PC-3 (cell line): Measurements from ENCODE around the gene TXNDC15. TPM values are rescaled to one million over a fixed set of nuclear protein-coding genes. Genes with fewer than 3 reads are reported as not detected.

ENCODE experiments used
- ATAC-seq: fragments of 200-7000 bp; cut with Tn5 transposase; 2 replicates; pipeline ENCODE4 v1.9.1; 2020; ENCODE audit warnings: mild to moderate bottlenecking, moderate library complexity
- BruUV-seq: library from RNA; stranded (reverse); fragments of 400-500 nt; replicated peaks from 2 replicates; lab custom pipeline; 2021; lab: Mats Ljungman, UMichigan
- CTCF ChIA-PET: fragments of 300-600 bp; sonication (Branson Sonifier 250); formaldehyde crosslinking; loops from one replicate; lab custom pipeline; 2022; ENCODE audit warnings: antibody characterized with exemption; lab: Charles Lee
- POLR2A ChIA-PET: fragments of 300-600 bp; sonication (Branson Sonifier 250); formaldehyde crosslinking; loops from one replicate; lab custom pipeline; 2022; ENCODE audit warnings: antibody characterized with exemption; ENCODE audit not compliant: unreplicated experiment; lab: Charles Lee
- DNase-seq: peaks from one replicate; pipeline ENCODE4 v3.0.0-alpha.2; 2015
- H2AFZ ChIP-seq: fragments of 300-600 bp; sonication (generic); 2 replicates; pipeline ENCODE4 v1.6.0; 2016; ENCODE audit warnings: antibody characterized with exemption, low read length
- H3F3A ChIP-seq: fragments of 300-600 bp; sonication (generic); one replicate; pipeline ENCODE4 v1.6.0; 2017; ENCODE audit warnings: antibody characterized with exemption, low read length, control low read depth, mild to moderate bottlenecking; ENCODE audit not compliant: unreplicated experiment
- H3K27ac ChIP-seq: fragments of 300-600 bp; sonication (generic); 2 replicates; pipeline ENCODE4 v1.5.1; 2016; ENCODE audit warnings: mild to moderate bottlenecking, low read length
- H3K27me3 ChIP-seq: fragments of 300-600 bp; sonication (generic); 2 replicates; pipeline ENCODE4 v1.6.1; 2016; ENCODE audit warnings: low read length, mixed read lengths
- H3K36me3 ChIP-seq: fragments of 300-600 bp; sonication (generic); 2 replicates; pipeline ENCODE4 v1.6.1; 2016; ENCODE audit warnings: low read depth, mixed run types, low read length, mixed read lengths
- H3K4me1 ChIP-seq: fragments of 300-600 bp; sonication (generic); 2 replicates; pipeline ENCODE4 v1.5.1; 2016; ENCODE audit warnings: low read length; ENCODE audit not compliant: insufficient read depth
- H3K4me2 ChIP-seq: fragments of 300-600 bp; sonication (generic); 2 replicates; pipeline ENCODE4 v1.6.0; 2016; ENCODE audit warnings: low read length
- H3K4me3 ChIP-seq: fragments of 300-600 bp; sonication (generic); 2 replicates; pipeline ENCODE4 v1.5.1; 2016; ENCODE audit warnings: mild to moderate bottlenecking, low read length, mixed read lengths
- H3K79me2 ChIP-seq: fragments of 300-600 bp; sonication (generic); 2 replicates; pipeline ENCODE4 v1.6.1; 2017; ENCODE audit warnings: low read length, mixed read lengths
- H3K9ac ChIP-seq: fragments of 300-600 bp; sonication (generic); 2 replicates; pipeline ENCODE4 v1.6.0; 2016; ENCODE audit warnings: mild to moderate bottlenecking, low read length
- H3K9me2 ChIP-seq: fragments of 300-600 bp; sonication (generic); replicated peaks from 2 replicates; pipeline ENCODE4 v1.6.1; 2016; ENCODE audit warnings: mixed run types, low read length, mixed read lengths
- H3K9me3 ChIP-seq: fragments of 300-600 bp; sonication (generic); 2 replicates; pipeline ENCODE4 v1.6.1; 2016; ENCODE audit warnings: low read length, mixed read lengths
- H4K20me1 ChIP-seq: fragments of 300-600 bp; sonication (generic); 2 replicates; pipeline ENCODE4 v1.6.1; 2016; ENCODE audit warnings: low read length, mixed read lengths
- CTCF ChIP-seq: fragments of 300-600 bp; sonication (generic); conservative IDR thresholded peaks from 2 replicates; pipeline ENCODE4 v1.5.1; 2017; ENCODE audit warnings: antibody characterized with exemption, low read depth, mild to moderate bottlenecking, low read length
- EZH2 ChIP-seq: fragments of 300-600 bp; sonication (generic); IDR thresholded peaks from one replicate; pipeline ENCODE4 v1.6.1; 2017; ENCODE audit warnings: antibody characterized with exemption, mild to moderate bottlenecking, low read length; ENCODE audit not compliant: unreplicated experiment
- EZH2phosphoT487 ChIP-seq: fragments of 300-600 bp; sonication (generic); IDR thresholded peaks from 2 replicates; pipeline ENCODE4 v1.6.1; 2018; ENCODE audit warnings: mild to moderate bottlenecking, antibody characterized with exemption, low read length, borderline replicate concordance
- intact Hi-C: fragments of 100-400 bp; cut with micrococcal nuclease; formaldehyde crosslinking; loops from 2 replicates; pipeline ENCODE4 v1.9.0; 2023
- total RNA-seq: library from RNA; depleted of rRNA; stranded (reverse); fragments of >200 nt; gene quantifications from 2 replicates; pipeline ENCODE4 v1.2.3, GENCODE V29; 2014

Gene TXNDC15
- total RNA-seq, 1 experiment from 2014 or later = 42.6 TPM

GRCh38 chr5:134945041-134945440 lies 70.9 kb downstream of the TXNDC15 start:
- ChIA-PET CTCF (no interaction called here), POLR2A (no interaction called here)
- H3K79me2 ChIP-seq = no peaks in the 10 kb centered on the region
- H3K4me2 ChIP-seq = no peak overlapping the region
- H3K9me3 ChIP-seq = no peaks in the 10 kb centered on the region
- no peaks in the 10 kb centered on the region for H4K20me1 ChIP-seq
- ATAC-seq (no peak), DNase-seq (no peak)
- no peaks in the 10 kb centered on the region for H3K27me3 ChIP-seq
- H2AFZ ChIP-seq = no peak overlapping the region
- H3K9me2 ChIP-seq = no peaks in the 10 kb centered on the region
- no peaks in the 10 kb centered on the region; the same call in 1 of the 2 replicates for H3K36me3 ChIP-seq
- H3K4me3 ChIP-seq = no peak overlapping the region
- no peak overlapping the region for H3K9ac ChIP-seq
- no peaks in the 10 kb centered on the region; the same call in 1 of the 2 replicates for H3K4me1 ChIP-seq
- BruUV-seq = no TSS peak
- intact Hi-C loops = no loop called here
- H3K27ac ChIP-seq = no peak overlapping the region
- no peaks in the 10 kb centered on the region for H3F3A ChIP-seq
- no peak for TF ChIP-seq CTCF
- TF ChIP-seq EZH2 = no peak

DNA sequence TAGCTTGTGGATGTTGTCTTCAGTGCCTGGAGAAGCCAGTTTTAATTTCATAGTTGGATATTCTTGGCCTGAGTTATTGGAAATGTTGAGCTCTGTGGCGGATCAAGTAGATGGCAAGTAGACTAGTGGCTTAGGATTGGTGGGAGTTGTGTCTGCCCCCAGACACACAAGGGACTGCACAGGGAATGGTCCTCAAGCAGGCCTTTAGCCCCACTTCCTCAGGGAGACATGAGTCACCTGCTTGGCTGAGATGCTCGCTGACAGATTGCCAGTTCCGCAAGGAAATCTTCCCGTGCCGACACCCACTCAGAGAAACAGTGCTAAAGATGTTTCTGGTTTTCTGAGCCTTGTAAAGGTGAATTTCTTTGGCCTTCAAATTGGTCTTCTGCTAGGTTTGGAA lies 74.7 kb downstream of the TXNDC15 start:
- Histone ChIP-seq H3F3A (no peaks in the 10 kb centered on the region), H3K27me3 (no peaks in the 10 kb centered on the region), H3K9me2 (no peaks in the 10 kb centered on the region), H2AFZ (no peak overlapping the region), H3K79me2 (no peaks in the 10 kb centered on the region), H3K27ac (no peak overlapping the region), H3K9me3 (no peaks in the 10 kb centered on the region), H3K4me1 (no peaks in the 10 kb centered on the region; the same call in 1 of the 2 replicates), H3K36me3 (no peaks in the 10 kb centered on the region; the same call in 1 of the 2 replicates), H3K9ac (no peak overlapping the region), H3K4me2 (no peak overlapping the region), H3K4me3 (no peak overlapping the region), H4K20me1 (no peaks in the 10 kb centered on the region)
- ATAC-seq (peak; percentile 72), DNase-seq (peak; percentile 60)
- no peak for TF ChIP-seq CTCF
- TF ChIP-seq EZH2phosphoT487 = no peak
- no peak for TF ChIP-seq EZH2
- ChIA-PET CTCF (no interaction called here), POLR2A (interaction anchor here (0.5 kb wide), 1 partner anchor 362 kb away, joined by 3 read pairs; no protein-coding TSS in a partner anchor)
- intact Hi-C loops = no loop called here
- BruUV-seq = no TSS peak

- ChIA-PET POLR2A (interaction anchor here (0.5 kb wide), 1 partner anchor 362 kb away, joined by 3 read pairs; no protein-coding TSS in a partner anchor), CTCF (no interaction called here)
- DNase-seq (no peak), ATAC-seq (no peak)
- no peaks in the 10 kb centered on the region for H3F3A ChIP-seq
- H3K27me3 ChIP-seq = no peaks in the 10 kb centered on the region
- H3K79me2 ChIP-seq = no peaks in the 10 kb centered on the region
- H2AFZ ChIP-seq = no peak overlapping the region
- BruUV-seq = no TSS peak
- H3K9me2 ChIP-seq = no peaks in the 10 kb centered on the region
- intact Hi-C loops = no loop called here
- no peak overlapping the region for H3K4me2 ChIP-seq
- H3K4me3 ChIP-seq = no peak overlapping the region
- H3K27ac ChIP-seq = no peak overlapping the region
- H3K9me3 ChIP-seq = no peaks in the 10 kb centered on the region
- H3K36me3 ChIP-seq = no peaks in the 10 kb centered on the region; the same call in 1 of the 2 replicates
- no peak overlapping the region for H3K9ac ChIP-seq
- no peaks in the 10 kb centered on the region; the same call in 1 of the 2 replicates for H3K4me1 ChIP-seq
- no peak for TF ChIP-seq EZH2phosphoT487
- no peak for TF ChIP-seq EZH2
- TF ChIP-seq CTCF = no peak
- no peaks in the 10 kb centered on the region for H4K20me1 ChIP-seq
These were observed 75.1 kb downstream of the TXNDC15 start for GRCh38 chr5:134949316-134949715.
